Hepatocyte (in vitro differentiated cells): ENCODE measurements around the gene SUGCT.

ENCODE experiments used
- CTCF ChIP-seq: fragments of 200-600 bp; sonication (generic); IDR thresholded peaks from 2 replicates; pipeline ENCODE4 v1.5.1; 2016; ENCODE audit warnings: antibody characterized with exemption, mild to moderate bottlenecking; ENCODE audit not compliant: poor library complexity
- EZH2 ChIP-seq: fragments of 200-600 bp; sonication (generic); IDR thresholded peaks from 2 replicates; pipeline ENCODE4 v1.6.1; 2016; ENCODE audit warnings: antibody characterized with exemption, mild to moderate bottlenecking, borderline replicate concordance
- EZH2phosphoT487 ChIP-seq: fragments of 200-600 bp; sonication (generic); IDR thresholded peaks from one replicate; pipeline ENCODE4 v1.6.1; 2018; ENCODE audit warnings: antibody characterized with exemption, mild to moderate bottlenecking, low read depth, moderate library complexity; ENCODE audit not compliant: unreplicated experiment, severe bottlenecking

DNA sequence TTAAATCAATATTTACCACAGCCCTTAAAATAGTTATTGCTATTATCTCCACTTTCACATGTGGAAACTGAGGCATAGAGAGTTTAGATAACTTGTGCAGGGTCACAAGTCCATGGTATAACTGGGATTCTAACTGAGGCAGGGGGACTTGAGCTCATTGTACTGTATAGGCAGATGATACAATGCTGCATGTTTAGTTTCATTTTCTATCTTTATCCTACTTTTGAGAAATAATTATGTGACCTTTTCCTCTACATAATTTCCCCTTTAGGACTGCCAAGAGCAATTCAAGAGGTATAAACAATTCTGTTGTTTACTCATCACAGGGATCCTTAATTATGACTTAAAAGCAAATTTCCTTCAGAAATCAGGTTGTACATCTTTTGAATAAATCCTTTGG is 193.1 kb downstream of the SUGCT start:
- no peak for TF ChIP-seq CTCF
- no peak for TF ChIP-seq EZH2phosphoT487
- TF ChIP-seq EZH2, result no peak
